ENCODE results near the gene INTS4.

- TF ChIP-seq CTCF (IDR thresholded peaks at IDR 0.05) = no peak
- TF ChIP-seq MAX (IDR thresholded peaks at IDR 0.05; ENCODE audit: low read depth) = no peak
- no peak for TF ChIP-seq FOSL2 (IDR thresholded peaks at IDR 0.05; ENCODE audit: borderline replicate concordance, low read depth)
- no peak for TF ChIP-seq FOXM1 (IDR thresholded peaks at IDR 0.05; ENCODE audit: low read depth)
- no peak for TF ChIP-seq RXRA (IDR thresholded peaks at IDR 0.05; ENCODE audit: borderline replicate concordance, low read depth)
- TF ChIP-seq YY1 (IDR thresholded peaks at IDR 0.05; ENCODE audit: low read depth) = no peak
- no peak for TF ChIP-seq ZBTB33 (IDR thresholded peaks at IDR 0.05; ENCODE audit: borderline replicate concordance, low read depth)
- no peak for TF ChIP-seq EP300 (IDR thresholded peaks at IDR 0.05; ENCODE audit: borderline replicate concordance in 1 of 2, low read depth in 1 of 2, low read length in 1 of 2)
- TF ChIP-seq FOXJ3 (CRISPR knock-in tag; IDR thresholded peaks at IDR 0.05) = no peak
- no peak for TF ChIP-seq REST (IDR thresholded peaks at IDR 0.05; ENCODE audit: low read depth, low read length)
- TF ChIP-seq PBX3 (IDR thresholded peaks at IDR 0.05) = no peak
- no peak for TF ChIP-seq NFIC (IDR thresholded peaks at IDR 0.05; ENCODE audit: borderline replicate concordance)
- TF ChIP-seq SIN3A (IDR thresholded peaks at IDR 0.05; ENCODE audit: borderline replicate concordance, low read depth, low read length) = no peak
- no peak for TF ChIP-seq RAD21 (IDR thresholded peaks at IDR 0.05; ENCODE audit: low read length)
Measured at GRCh38 chr11:78011301-78011700, 16.8 kb upstream of the INTS4 start.

Measured in SK-N-SH (cell line).